ENCODE data around the gene ANKRD13B. TPM values are rescaled to one million over a fixed set of nuclear protein-coding genes. Genes with fewer than 3 reads are reported as not detected.

ANKRD13B gene
- total RNA-seq, 1 experiment from 2014 or later = 17.9 TPM

DNA sequence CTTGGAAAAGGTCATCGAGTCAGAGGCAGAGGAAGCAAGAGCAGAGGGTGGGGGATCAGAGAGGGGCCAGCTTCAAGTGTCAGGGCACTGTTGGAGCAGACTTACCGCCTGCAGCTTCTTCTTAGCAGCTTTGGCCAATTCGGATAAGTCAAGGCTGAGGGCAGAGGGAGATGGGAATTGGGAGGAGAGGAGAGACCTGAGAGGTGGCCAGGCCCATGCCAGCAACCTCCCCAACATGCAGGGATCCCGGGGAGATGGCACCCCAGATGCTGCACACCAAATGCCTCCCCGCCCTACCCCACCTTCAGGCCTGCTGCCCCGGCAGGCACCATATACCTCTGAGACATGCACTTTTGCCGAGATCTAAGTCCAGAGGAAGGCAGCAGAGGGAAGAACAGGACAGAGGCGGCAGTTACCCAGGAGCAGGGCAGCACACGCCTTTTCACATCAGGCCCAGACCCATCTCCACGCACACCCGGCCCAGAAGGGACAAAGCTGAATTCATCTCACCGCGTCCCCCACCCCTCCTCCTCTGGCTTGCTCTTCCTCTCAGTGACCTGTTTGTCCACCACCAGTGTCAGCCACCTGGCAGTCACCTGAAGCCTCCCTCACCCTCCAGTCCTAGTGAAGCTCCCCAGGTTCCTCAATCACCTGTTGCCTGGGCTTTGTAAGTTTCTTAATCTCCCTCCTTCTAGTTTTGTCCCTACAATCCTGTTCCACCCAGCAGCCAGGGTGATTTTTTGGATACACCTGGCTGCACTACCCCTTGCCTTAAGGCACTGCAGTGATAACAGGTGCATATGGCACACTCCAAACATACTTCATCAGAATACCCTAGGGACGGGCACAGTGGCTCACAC, 14.1 kb upstream of the ANKRD13B start:
- TF ChIP-seq, protein P1, sequence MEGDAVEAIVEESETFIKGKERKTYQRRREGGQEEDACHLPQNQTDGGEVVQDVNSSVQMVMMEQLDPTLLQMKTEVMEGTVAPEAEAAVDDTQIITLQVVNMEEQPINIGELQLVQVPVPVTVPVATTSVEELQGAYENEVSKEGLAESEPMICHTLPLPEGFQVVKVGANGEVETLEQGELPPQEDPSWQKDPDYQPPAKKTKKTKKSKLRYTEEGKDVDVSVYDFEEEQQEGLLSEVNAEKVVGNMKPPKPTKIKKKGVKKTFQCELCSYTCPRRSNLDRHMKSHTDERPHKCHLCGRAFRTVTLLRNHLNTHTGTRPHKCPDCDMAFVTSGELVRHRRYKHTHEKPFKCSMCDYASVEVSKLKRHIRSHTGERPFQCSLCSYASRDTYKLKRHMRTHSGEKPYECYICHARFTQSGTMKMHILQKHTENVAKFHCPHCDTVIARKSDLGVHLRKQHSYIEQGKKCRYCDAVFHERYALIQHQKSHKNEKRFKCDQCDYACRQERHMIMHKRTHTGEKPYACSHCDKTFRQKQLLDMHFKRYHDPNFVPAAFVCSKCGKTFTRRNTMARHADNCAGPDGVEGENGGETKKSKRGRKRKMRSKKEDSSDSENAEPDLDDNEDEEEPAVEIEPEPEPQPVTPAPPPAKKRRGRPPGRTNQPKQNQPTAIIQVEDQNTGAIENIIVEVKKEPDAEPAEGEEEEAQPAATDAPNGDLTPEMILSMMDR (IDR thresholded peaks at IDR 0.05; ENCODE audit: unreplicated experiment) = no peak
- Mint-ChIP-seq H3K36me3 (ENCODE audit: insufficient read depth, unreplicated experiment) (peaks cover 38% of the 10 kb centered on the region), H3K27ac (ENCODE audit: low read depth, unreplicated experiment) (no peak overlapping the region), H3K9me3 (ENCODE audit: unreplicated experiment) (no peaks in the 10 kb centered on the region), H3K27me3 (ENCODE audit: insufficient read depth, unreplicated experiment) (no peaks in the 10 kb centered on the region), H3K4me3 (ENCODE audit: unreplicated experiment) (no peak overlapping the region), H3K4me1 (ENCODE audit: insufficient read depth, unreplicated experiment) (peaks cover 28% of the 10 kb centered on the region)
- CTCF ChIA-PET = interaction anchor here (0.6 to 6.8 kb wide), 10 partner anchors 9 to 462 kb away, joined by 3 to 89 read pairs (median 5); partner anchors contain the start of genes ABHD15, ANKRD13B, SSH2 and TP53I13
- no TSS peak for BruUV-seq (replicated peaks)
- intact Hi-C loops (cut with micrococcal nuclease) = no loop called here
- POLR2A ChIA-PET = interaction anchor here (0.8 to 0.9 kb wide), 2 partner anchors 9 to 13 kb away, joined by 3 to 4 read pairs; no protein-coding TSS in a partner anchor
- no peak for DNase-seq (ENCODE audit: unreplicated experiment)

DNA sequence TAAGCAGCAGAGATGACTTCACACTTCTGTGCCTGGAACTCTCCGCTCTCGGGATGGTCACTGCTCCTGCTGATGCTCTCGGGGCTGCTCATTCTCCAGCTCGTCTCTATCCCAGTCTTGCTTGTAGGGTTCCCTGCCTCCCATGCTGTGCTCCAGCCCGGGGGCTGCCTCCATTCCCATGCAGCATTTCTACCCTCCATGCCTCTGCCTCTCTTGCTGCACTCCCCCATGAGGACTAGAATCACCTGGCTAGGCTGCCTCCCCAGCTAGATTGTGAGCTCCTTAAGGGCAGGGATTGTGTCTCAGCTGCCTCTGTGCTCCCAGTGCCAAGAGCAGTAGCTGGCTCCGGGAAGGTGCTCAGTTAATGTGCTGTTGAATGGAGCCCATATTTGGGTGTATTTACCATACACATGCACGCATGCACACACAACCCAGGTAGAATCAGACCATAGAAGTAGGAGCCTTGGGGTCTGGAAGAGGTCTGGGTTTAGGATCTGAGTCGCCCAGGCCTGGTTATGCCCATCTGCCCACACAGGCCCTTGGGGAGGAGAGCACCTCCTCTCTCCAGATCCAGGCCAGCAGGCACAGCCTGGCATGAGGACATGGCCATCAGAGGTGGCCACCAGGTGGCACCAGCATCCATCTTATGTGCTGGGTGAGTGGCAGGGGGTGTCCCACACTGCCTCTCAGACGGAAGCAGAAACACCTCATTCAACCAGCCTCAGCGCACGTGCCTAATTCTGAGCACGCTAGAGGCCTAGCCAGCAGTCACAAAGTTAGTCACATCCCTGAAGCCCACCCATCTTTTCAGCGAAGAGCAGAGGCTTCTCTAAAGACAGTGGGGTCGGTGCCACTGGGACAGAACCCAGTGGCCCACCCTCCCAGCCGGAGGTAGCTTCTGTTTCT, 12.8 kb upstream of the ANKRD13B start:
- intact Hi-C loops (cut with micrococcal nuclease) = loop anchor here (1.0 to 5.0 kb wide), 5 partner anchors 11 to 512 kb away; no protein-coding TSS in a partner anchor
- Mint-ChIP-seq H3K27ac (ENCODE audit: low read depth, unreplicated experiment) (peak overlapping the region; percentile 61), H3K27me3 (ENCODE audit: insufficient read depth, unreplicated experiment) (no peaks in the 10 kb centered on the region), H3K9me3 (ENCODE audit: unreplicated experiment) (no peaks in the 10 kb centered on the region), H3K4me3 (ENCODE audit: unreplicated experiment) (peak overlapping the region; percentile 50), H3K36me3 (ENCODE audit: insufficient read depth, unreplicated experiment) (peaks cover 38% of the 10 kb centered on the region), H3K4me1 (ENCODE audit: insufficient read depth, unreplicated experiment) (peaks cover 36% of the 10 kb centered on the region)
- ChIA-PET POLR2A (interaction anchor here (0.6 to 4.4 kb wide), 7 partner anchors 8 to 59 kb away, joined by 3 to 81 read pairs (median 11); partner anchors contain the start of genes ABHD15, ANKRD13B and TP53I13), CTCF (interaction anchor here (0.6 to 6.8 kb wide), 22 partner anchors 8 to 905 kb away, joined by 3 to 89 read pairs (median 5); partner anchors contain the start of genes ABHD15, ANKRD13B, SSH2 and TP53I13)
- no TSS peak for BruUV-seq (replicated peaks)
- peak; percentile 87 for DNase-seq (ENCODE audit: unreplicated experiment)
- TF ChIP-seq, protein P1 (IDR thresholded peaks at IDR 0.05; ENCODE audit: unreplicated experiment) = peak; percentile 79

DNA sequence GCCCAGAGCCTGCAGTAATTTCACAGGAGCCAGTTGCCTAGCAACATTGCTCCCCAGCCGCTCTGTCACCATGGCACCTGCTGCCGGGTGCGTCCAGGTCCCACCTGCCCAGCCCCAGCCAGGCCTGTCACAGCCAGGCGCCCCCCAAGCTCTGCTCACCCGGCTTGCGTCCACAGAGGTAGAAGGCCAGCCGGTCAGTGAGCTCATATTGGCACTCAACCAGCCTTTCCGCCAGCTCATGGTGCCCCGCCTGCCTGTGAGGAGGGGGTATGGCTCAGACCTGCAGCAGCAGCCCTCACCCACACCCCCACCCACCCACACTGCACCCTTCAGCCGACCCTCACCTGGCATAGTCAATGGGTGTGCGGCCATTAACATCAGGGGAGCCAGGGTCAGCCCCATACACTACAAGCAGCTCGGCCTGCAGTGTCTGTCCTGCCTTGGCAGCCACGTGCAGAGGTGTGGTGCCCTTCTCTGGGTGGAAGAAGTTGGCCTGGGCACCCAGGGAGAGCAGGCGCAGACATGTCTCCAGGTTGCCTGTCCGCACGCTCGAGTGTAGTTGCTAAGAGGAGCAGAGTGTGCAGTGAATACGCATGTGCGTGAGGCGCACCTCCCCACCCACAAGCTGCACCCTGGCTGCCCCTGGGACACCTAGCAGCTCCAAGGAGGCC, 11.2 kb upstream of the ANKRD13B start:
- ChIA-PET CTCF (interaction anchor here (0.6 to 6.8 kb wide), 17 partner anchors 10 to 349 kb away, joined by 3 to 89 read pairs (median 5); partner anchors contain the start of genes ABHD15, ANKRD13B and TP53I13), POLR2A (interaction anchor here (0.7 to 4.4 kb wide), 12 partner anchors 10 to 330 kb away, joined by 3 to 81 read pairs (median 4); partner anchors contain the start of genes ABHD15, ANKRD13B, CORO6 and TAOK1)
- TF ChIP-seq, protein P1 (IDR thresholded peaks at IDR 0.05; ENCODE audit: unreplicated experiment) = no peak
- no TSS peak for BruUV-seq (replicated peaks)
- DNase-seq (ENCODE audit: unreplicated experiment) = peak; percentile 87
- Mint-ChIP-seq H3K27ac (ENCODE audit: low read depth, unreplicated experiment) (peak overlapping the region; percentile 19), H3K4me3 (ENCODE audit: unreplicated experiment) (peak overlapping the region; percentile 41), H3K9me3 (ENCODE audit: unreplicated experiment) (no peaks in the 10 kb centered on the region), H3K36me3 (ENCODE audit: insufficient read depth, unreplicated experiment) (peaks cover 42% of the 10 kb centered on the region), H3K27me3 (ENCODE audit: insufficient read depth, unreplicated experiment) (no peaks in the 10 kb centered on the region), H3K4me1 (ENCODE audit: insufficient read depth, unreplicated experiment) (peaks cover 36% of the 10 kb centered on the region)
- intact Hi-C loops (cut with micrococcal nuclease) = loop anchor here (5.0 kb wide), 1 partner anchor 511 kb away; no protein-coding TSS in a partner anchor

Data from MCF 10A (cell line).